ENCODE measurements around the gene ASXL3. TPM values are rescaled to one million over a fixed set of nuclear protein-coding genes. Genes with fewer than 3 reads are reported as not detected.

The ASXL3 gene
- total RNA-seq, 1 experiment from 2014 or later: not detected

DNA sequence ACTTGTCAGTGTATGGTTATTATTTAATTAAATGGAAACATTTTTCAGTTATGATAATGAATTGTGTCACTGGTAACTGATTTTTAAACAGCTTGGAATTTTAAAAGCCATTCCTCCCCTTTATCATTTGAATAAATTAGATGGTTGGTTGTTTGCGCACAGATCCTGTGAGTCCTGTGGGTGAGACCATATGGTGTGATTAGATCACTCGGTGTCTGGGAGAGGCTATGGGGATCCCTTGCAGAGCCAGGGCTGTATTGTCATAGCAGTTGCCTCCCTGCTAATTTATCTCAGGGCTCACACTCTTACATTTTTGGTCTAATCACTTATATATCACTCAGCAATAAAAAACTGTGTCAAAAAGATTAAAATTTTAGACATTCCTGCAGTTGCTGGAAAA, 133.5 kb downstream of the ASXL3 start:
- POLR2A ChIA-PET: no interaction called here
- Histone ChIP-seq H3K4me3 (replicated peaks in 1 of 2; ENCODE audit: low read depth in 1 of 2, low read length in 2 of 2) (no peak overlapping the region), H3K4me1 (ENCODE audit: control insufficient read depth in 1 of 2, insufficient read depth in 2 of 2, low read length in 2 of 2) (no peaks in the 10 kb centered on the region), H3K36me3 (ENCODE audit: control insufficient read depth in 1 of 2, insufficient read depth in 2 of 2, low read length in 2 of 2) (no peaks in the 10 kb centered on the region), H3K4me2 (ENCODE audit: low read length) (no peak overlapping the region), H3K9ac (ENCODE audit: low read length) (no peak overlapping the region), H3K27me3 (ENCODE audit: insufficient read depth, low read length) (no peaks in the 10 kb centered on the region), H3K9me2 (ENCODE audit: insufficient read depth) (no peaks in the 10 kb centered on the region), H2AFZ (ENCODE audit: low read depth, low read length, poor library complexity, severe bottlenecking) (no peak overlapping the region), H3K27ac (ENCODE audit: low read depth, low read length) (no peak overlapping the region), H3K9me3 (ENCODE audit: control insufficient read depth in 1 of 2, insufficient read depth in 1 of 2, low read depth in 1 of 2, low read length in 2 of 2) (peaks cover 0 to 3% of the 10 kb centered on the region in 2 experiments; a peak in 2 of 4 replicates), H4K20me1 (ENCODE audit: insufficient read depth) (no peaks in the 10 kb centered on the region), H3K79me2 (ENCODE audit: insufficient read depth, low read length) (no peaks in the 10 kb centered on the region)
- CTCF ChIA-PET: no interaction called here
- BruUV-seq (replicated peaks): no TSS peak
- intact Hi-C loops (cut with micrococcal nuclease): no loop called here
- TF ChIP-seq, protein P1, sequence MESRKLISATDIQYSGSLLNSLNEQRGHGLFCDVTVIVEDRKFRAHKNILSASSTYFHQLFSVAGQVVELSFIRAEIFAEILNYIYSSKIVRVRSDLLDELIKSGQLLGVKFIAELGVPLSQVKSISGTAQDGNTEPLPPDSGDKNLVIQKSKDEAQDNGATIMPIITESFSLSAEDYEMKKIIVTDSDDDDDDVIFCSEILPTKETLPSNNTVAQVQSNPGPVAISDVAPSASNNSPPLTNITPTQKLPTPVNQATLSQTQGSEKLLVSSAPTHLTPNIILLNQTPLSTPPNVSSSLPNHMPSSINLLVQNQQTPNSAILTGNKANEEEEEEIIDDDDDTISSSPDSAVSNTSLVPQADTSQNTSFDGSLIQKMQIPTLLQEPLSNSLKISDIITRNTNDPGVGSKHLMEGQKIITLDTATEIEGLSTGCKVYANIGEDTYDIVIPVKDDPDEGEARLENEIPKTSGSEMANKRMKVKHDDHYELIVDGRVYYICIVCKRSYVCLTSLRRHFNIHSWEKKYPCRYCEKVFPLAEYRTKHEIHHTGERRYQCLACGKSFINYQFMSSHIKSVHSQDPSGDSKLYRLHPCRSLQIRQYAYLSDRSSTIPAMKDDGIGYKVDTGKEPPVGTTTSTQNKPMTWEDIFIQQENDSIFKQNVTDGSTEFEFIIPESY (IDR thresholded peaks at IDR 0.05; ENCODE audit: extremely low read depth, insufficient replicate concordance, low read length): no peak
- TF ChIP-seq POLR2AphosphoS5 (IDR thresholded peaks at IDR 0.05; ENCODE audit: low read depth, low read length) (no peak), ATF3 (IDR thresholded peaks at IDR 0.05) (no peak), POLR2A (IDR thresholded peaks at IDR 0.05; ENCODE audit: borderline replicate concordance, extremely low read depth, insufficient read depth, insufficient read length) (no peak), REST (IDR thresholded peaks at IDR 0.05; ENCODE audit: low read depth) (no peak), RAD21 (IDR thresholded peaks at IDR 0.05; ENCODE audit: low read depth) (no peak), YY1 (IDR thresholded peaks at IDR 0.05; ENCODE audit: extremely low read depth, insufficient replicate concordance, low read depth, low read length) (no peak), SRF (IDR thresholded peaks at IDR 0.05; ENCODE audit: low read depth) (no peak), JUND (IDR thresholded peaks at IDR 0.05) (no peak), CBX3 (IDR thresholded peaks at IDR 0.05; ENCODE audit: low read depth) (no peak)
- RAD21 ChIA-PET (ENCODE audit: low non-redundant PET in 1 of 2, low total read pairs in 2 of 2, uncharacterized antibody in 2 of 2, unreplicated experiment in 2 of 2): no interaction called here
- ATAC-seq: no peak
- no peak for DNase-seq (ENCODE audit: low read depth, low spot score)

Data from HCT116 (cell line).